PFSK-1 (cell line): ENCODE data around the gene IL12RB1.

Experiments
- FOXP2 ChIP-seq: optimal IDR thresholded peaks from 2 replicates; pipeline ENCODE3; 2011; ENCODE audit warnings: borderline replicate concordance, control low read depth, inconsistent platforms; ENCODE audit not compliant: insufficient read depth; ENCODE audit errors: extremely low read length, extremely low read depth
- POLR2AphosphoS5 ChIP-seq: IDR thresholded peaks from 2 replicates; pipeline ENCODE4 v1.6.1; 2012; ENCODE audit warnings: low read depth, mild to moderate bottlenecking, control low read depth, low read length, moderate library complexity
- REST ChIP-seq, 2 experiments: IDR thresholded peaks; 2 replicates each; pipeline versions ENCODE4 v1.6.1 to v1.8.0; 2011 to 2012; ENCODE audit warnings: low read depth in 2 of 2, low read length in 2 of 2, control low read depth in 1 of 2, inconsistent platforms in 1 of 2, mild to moderate bottlenecking in 1 of 2, moderate library complexity in 1 of 2; ENCODE audit not compliant: insufficient read depth in 1 of 2
- SIN3A ChIP-seq: IDR thresholded peaks from 2 replicates; pipeline ENCODE4 v1.6.1; 2012; ENCODE audit warnings: mild to moderate bottlenecking, low read length, moderate library complexity, borderline replicate concordance; ENCODE audit not compliant: insufficient read depth
- TAF1 ChIP-seq: IDR thresholded peaks from 2 replicates; pipeline ENCODE4 v1.6.1; 2012; ENCODE audit warnings: low read length, control low read depth, borderline replicate concordance; ENCODE audit not compliant: insufficient read depth

Gene IL12RB1

GRCh38 chr19:18119717-18120105 lies 33.0 kb upstream of the IL12RB1 start:
- no peak for TF ChIP-seq SIN3A
- TF ChIP-seq TAF1 = no peak
- TF ChIP-seq REST (IDR thresholded peaks at IDR 0.05; ENCODE audit: insufficient read depth in 1 of 2, low read depth in 2 of 2, low read length in 2 of 2) = no peak
- TF ChIP-seq POLR2AphosphoS5 = no peak
- TF ChIP-seq FOXP2 = no peak

GRCh38 chr19:18119013-18119716 lies 32.4 kb upstream of the IL12RB1 start:
- TF ChIP-seq REST (IDR thresholded peaks at IDR 0.05; ENCODE audit: insufficient read depth in 1 of 2, low read depth in 2 of 2, low read length in 2 of 2) (no peak), SIN3A (no peak), FOXP2 (no peak), TAF1 (no peak)

- TF ChIP-seq POLR2AphosphoS5 = no peak
- no peak for TF ChIP-seq SIN3A
- TF ChIP-seq REST (IDR thresholded peaks at IDR 0.05; ENCODE audit: insufficient read depth in 1 of 2, low read depth in 2 of 2, low read length in 2 of 2) = no peak
- TF ChIP-seq FOXP2 = no peak
- no peak for TF ChIP-seq TAF1
These were observed 31.8 kb upstream of the IL12RB1 start for GRCh38 chr19:18118420-18119012.

GRCh38 chr19:18117692-18118378 lies 31.1 kb upstream of the IL12RB1 start:
- TF ChIP-seq FOXP2 = peak; percentile 58
- TF ChIP-seq TAF1 = no peak
- TF ChIP-seq REST (IDR thresholded peaks at IDR 0.05; ENCODE audit: insufficient read depth in 1 of 2, low read depth in 2 of 2, low read length in 2 of 2) = no peak
- 0 out of 2 replicates have a peak, but pooled peaks have one; percentile 46 for TF ChIP-seq SIN3A
- TF ChIP-seq POLR2AphosphoS5 = peak; percentile 42; the same call in 1 of the 2 replicates
